Measurements from ENCODE around the gene MRPS6.
A peak's percentile ranks its signal among the peaks of the same experiment; 100 is the strongest.

MRPS6 gene

DNA sequence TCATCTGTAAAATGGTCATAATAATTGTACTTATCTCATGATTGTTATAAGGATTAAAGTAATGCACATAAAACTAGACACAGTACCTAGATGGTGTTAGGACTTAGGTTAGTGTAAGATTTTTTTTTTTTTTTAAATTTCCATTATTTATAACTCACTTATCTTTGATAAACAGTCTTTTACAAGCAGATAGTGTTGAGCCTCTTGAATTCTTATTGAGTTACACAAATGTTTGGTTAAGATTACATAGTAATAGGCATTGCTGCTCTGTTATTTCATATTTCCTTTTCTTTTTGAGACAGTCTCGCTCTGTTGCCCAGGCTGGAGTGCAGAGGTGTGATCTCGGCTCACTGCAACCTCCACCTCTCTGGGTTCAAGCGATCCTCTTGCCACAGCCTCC is 15.4 kb downstream of the MRPS6 start:
- TF ChIP-seq, protein P1, sequence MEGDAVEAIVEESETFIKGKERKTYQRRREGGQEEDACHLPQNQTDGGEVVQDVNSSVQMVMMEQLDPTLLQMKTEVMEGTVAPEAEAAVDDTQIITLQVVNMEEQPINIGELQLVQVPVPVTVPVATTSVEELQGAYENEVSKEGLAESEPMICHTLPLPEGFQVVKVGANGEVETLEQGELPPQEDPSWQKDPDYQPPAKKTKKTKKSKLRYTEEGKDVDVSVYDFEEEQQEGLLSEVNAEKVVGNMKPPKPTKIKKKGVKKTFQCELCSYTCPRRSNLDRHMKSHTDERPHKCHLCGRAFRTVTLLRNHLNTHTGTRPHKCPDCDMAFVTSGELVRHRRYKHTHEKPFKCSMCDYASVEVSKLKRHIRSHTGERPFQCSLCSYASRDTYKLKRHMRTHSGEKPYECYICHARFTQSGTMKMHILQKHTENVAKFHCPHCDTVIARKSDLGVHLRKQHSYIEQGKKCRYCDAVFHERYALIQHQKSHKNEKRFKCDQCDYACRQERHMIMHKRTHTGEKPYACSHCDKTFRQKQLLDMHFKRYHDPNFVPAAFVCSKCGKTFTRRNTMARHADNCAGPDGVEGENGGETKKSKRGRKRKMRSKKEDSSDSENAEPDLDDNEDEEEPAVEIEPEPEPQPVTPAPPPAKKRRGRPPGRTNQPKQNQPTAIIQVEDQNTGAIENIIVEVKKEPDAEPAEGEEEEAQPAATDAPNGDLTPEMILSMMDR (IDR thresholded peaks at IDR 0.05; ENCODE audit: low read depth, low read length), result no peak
- no peaks in the 10 kb centered on the region for H3K36me3 ChIP-seq
- no peak overlapping the region for H3K4me3 ChIP-seq (ENCODE audit: low read depth, low read length)
- no peak for DNase-seq
- H3K9me3 ChIP-seq, result no peaks in the 10 kb centered on the region
- H3K4me1 ChIP-seq, result no peaks in the 10 kb centered on the region
- no peaks in the 10 kb centered on the region for H3K27me3 ChIP-seq

DNA sequence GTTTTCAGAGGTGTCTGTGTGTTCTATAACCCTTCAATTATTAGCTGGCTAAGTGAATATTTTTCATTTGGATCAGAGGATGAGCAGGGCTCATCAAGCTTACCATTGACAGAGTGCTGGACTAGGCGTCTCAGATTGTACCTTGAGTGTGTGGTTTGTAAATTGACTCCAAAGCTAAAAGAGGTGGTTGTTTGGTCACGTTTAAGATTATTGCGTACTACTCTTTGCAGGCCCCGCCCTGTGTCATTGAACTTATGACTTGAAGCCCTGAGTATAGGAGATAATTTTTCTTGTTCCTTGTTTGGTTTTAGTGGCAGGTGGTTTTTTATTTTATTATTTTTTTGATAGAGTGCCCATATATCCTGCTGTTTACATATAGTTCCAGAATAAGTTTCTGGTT is 17.7 kb downstream of the MRPS6 start:
- TF ChIP-seq, protein P1 (IDR thresholded peaks at IDR 0.05; ENCODE audit: low read depth, low read length), result no peak
- H3K36me3 ChIP-seq, result no peaks in the 10 kb centered on the region

DNA sequence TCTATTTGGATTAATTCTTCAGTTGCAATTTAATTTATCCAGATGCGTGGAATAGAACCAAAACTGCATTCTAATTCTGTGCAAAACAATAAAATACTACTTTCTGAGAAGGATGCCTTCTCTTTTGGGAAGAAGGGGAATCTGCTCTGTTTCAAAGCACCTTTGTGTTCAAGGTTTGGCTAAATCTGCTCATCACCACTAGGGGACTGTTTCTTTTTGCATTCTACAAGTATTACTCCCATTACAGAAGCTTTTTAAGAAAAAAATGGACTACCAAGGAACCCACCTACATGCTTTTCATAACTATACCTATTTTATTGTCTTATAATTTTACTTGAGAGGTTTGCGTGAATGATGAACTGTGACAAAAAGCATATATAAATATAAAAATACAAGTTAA is 18.2 kb downstream of the MRPS6 start:
- H3K4me1 ChIP-seq, result no peaks in the 10 kb centered on the region

More for the DNA sequence above, 17.7 kb downstream of the MRPS6 start:
- H3K9me3 ChIP-seq, result no peaks in the 10 kb centered on the region
- H3K27me3 ChIP-seq, result no peaks in the 10 kb centered on the region
- no peak overlapping the region for H3K4me3 ChIP-seq (ENCODE audit: low read depth, low read length)
- no peak for DNase-seq
- H3K4me1 ChIP-seq, result no peaks in the 10 kb centered on the region

DNA sequence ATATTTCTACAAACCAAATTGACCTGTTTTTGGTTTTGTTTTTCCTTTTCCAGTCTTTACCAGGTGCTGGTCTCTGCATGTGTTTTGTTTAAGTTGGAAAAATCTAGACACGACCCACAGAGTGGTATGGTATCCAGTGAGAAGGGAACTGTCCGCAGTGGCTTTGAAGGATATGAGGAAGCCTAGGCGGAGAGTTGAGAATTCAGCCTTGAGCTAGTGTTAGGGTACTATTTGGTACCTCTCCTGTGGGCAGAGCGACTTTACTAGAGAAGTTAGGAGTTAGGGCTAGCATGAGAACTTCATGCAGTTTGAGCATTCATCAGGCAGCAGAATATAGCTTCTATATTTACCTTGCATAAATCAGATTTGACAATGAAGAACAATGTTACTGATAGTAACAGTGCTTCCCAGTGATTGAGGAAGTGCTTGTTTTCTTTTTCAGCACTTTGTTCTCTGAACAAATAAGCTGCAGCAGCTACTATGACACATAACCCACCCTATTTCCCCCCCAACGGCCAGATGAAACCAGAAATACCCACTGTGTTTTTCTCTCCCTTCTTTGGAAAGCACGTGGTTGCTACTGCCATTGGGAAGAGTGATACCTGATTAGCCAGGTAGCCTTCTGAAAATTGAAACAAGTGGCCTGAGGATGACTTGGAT is 19.0 kb downstream of the MRPS6 start:
- TF ChIP-seq, protein P1 (IDR thresholded peaks at IDR 0.05; ENCODE audit: low read depth, low read length), result no peak
- Histone ChIP-seq H3K9me3 (no peaks in the 10 kb centered on the region), H3K36me3 (no peaks in the 10 kb centered on the region), H3K27me3 (no peaks in the 10 kb centered on the region), H3K4me1 (no peaks in the 10 kb centered on the region), H3K4me3 (ENCODE audit: low read depth, low read length) (no peak overlapping the region)
- no peak for DNase-seq

More for the DNA sequence above, 18.2 kb downstream of the MRPS6 start:
- no peak overlapping the region for H3K4me3 ChIP-seq (ENCODE audit: low read depth, low read length)
- TF ChIP-seq, protein P1 (IDR thresholded peaks at IDR 0.05; ENCODE audit: low read depth, low read length), result peak; percentile 62
- no peaks in the 10 kb centered on the region for H3K36me3 ChIP-seq
- H3K27me3 ChIP-seq, result no peaks in the 10 kb centered on the region
- DNase-seq, result no peak
- H3K9me3 ChIP-seq, result no peaks in the 10 kb centered on the region

DNA sequence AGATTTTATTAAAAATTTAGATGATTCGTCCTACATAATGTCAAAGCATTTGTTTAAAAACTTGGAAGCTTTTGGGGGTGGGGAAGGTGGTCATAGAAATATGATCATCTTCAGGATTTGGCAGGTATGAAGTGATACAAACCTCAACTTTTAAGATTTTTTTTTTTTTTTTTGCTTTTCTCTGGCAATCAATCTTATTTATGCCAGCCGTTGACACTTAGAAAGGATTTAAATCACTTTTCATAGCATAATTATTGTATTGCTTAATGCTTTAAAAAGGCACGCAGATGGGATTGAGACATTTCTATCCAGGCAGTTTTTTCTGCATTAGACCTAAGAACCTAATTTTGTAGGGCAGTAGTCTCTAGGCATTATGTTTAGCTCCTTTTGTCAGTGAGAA is 19.7 kb downstream of the MRPS6 start:
- Histone ChIP-seq H3K27me3 (no peaks in the 10 kb centered on the region), H3K9me3 (no peaks in the 10 kb centered on the region), H3K4me3 (ENCODE audit: low read depth, low read length) (no peak overlapping the region), H3K36me3 (no peaks in the 10 kb centered on the region), H3K4me1 (no peaks in the 10 kb centered on the region)
- DNase-seq, result no peak
- TF ChIP-seq, protein P1 (IDR thresholded peaks at IDR 0.05; ENCODE audit: low read depth, low read length), result no peak

DNA sequence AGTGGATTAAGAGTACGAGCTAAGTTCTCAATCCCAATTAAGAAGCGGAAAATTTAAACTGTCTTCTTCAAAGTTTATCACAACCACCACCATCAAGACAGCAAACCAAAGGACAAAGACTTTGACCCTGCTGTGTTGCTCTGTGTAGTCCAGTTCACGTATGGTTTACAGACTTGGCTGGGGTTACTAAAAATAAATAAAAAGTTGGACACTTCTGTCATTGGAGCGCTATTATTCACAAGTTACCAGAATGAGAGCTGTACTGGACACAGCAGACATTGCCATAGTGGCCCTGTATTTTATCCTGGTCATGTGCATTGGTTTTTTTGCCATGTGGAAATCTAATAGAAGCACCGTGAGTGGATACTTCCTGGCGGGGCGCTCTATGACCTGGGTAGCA is 21.6 kb downstream of the MRPS6 start:
- H3K9me3 ChIP-seq, result no peaks in the 10 kb centered on the region
- H3K27me3 ChIP-seq, result no peaks in the 10 kb centered on the region
- H3K4me1 ChIP-seq, result no peaks in the 10 kb centered on the region
- TF ChIP-seq, protein P1 (IDR thresholded peaks at IDR 0.05; ENCODE audit: low read depth, low read length), result no peak
- no peak overlapping the region for H3K4me3 ChIP-seq (ENCODE audit: low read depth, low read length)
- DNase-seq, result no peak
- no peaks in the 10 kb centered on the region for H3K36me3 ChIP-seq
